HuH-7 (cell line): ENCODE measurements around the gene AGFG1.

Experiments
- DNase-seq: peaks from one replicate; pipeline ENCODE4 v3.0.0; 2011; ENCODE audit warnings: low spot score

AGFG1 gene

DNA sequence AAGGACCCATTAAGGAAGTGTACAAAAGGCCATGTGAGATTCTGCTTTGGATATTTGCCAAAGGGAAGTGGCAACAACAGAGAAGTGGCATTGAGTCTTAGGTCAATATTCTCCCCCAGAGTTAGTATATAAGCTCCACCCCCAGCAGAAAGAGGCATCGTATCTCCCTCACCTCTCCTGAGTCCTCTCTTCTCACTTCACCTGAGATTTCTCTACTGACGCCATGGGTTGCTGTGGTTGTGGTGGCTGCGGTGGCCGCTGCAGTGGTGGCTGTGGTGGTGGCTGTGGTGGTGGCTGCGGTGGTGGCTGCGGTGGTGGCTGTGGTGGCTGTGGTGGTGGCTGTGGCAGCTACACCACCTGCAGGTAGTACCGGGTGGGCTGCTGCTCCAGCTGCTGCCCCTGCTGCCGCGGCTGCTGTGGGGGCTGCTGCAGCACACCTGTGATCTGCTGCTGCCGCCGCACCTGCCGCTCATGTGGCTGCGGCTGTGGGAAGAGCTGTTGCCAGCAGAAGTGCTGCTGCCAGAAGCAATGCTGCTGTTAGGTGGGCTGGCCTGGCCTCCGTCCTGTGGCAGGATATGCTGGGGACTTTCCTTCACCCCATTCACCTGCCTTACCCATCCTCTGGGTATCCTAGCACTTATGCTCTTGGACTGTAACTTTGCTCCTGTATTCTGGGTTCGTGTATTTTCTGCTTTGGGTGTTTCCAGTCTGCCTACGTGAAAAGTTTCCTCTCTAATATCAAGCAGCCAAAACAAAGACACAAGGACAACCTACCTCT is 136.8 kb downstream of the AGFG1 start:
- no peak for DNase-seq

DNA sequence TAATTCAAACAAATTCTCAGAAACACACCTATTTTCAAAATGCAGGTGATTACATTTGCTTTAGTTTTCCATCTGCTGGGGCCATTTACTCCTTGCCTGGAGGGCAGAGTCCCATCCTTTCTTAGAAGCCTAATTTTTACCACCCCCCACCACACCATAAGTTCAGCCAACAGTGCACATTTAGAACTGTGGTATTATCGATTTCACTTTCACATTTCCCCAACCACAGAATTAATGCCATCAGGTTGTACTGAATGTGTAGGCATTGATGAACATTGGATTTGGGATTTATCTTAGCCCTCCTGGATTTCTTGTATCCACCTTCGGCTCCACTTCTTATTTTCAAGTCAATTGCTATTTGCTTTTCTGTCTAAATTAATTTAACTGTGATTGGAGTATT is 138.2 kb downstream of the AGFG1 start:
- DNase-seq: no peak
